SIG-M5 treated with dmso at 0.1 percent for 504 hours (cell line): ENCODE measurements around the gene ZFAND5.

ENCODE experiments used
- DNase-seq: peaks from one replicate; lab custom pipeline; 2025; ENCODE audit not compliant: unreplicated experiment; lab: John Stamatoyannopoulos, UW

ZFAND5 gene

GRCh38 chr9:72364679-72365524, at the start of gene ZFAND5:
ZFAND5 (minus strand) TSS chr9:72365208; CDS start chr9:72360778, 4,430 bp downstream.
- peak; percentile 95 for DNase-seq

GRCh38 chr9:72412483-72413040, 47.6 kb upstream of the ZFAND5 start:
- DNase-seq = no peak

- no peak for DNase-seq
Measured at GRCh38 chr9:72410214-72410613, 45.2 kb upstream of the ZFAND5 start.

GRCh38 chr9:72407114-72407513, 42.1 kb upstream of the ZFAND5 start:
- no peak for DNase-seq

- no peak for DNase-seq
Measured at GRCh38 chr9:72402744-72403143, 37.7 kb upstream of the ZFAND5 start.

GRCh38 chr9:72401396-72401795, 36.4 kb upstream of the ZFAND5 start:
- DNase-seq = no peak

- no peak for DNase-seq
Measured at GRCh38 chr9:72400866-72401265, 35.9 kb upstream of the ZFAND5 start.

- DNase-seq = no peak
Measured at GRCh38 chr9:72399391-72399790, 34.4 kb upstream of the ZFAND5 start.

- DNase-seq = peak; percentile 75
Measured at GRCh38 chr9:72396247-72397091, 31.5 kb upstream of the ZFAND5 start.

GRCh38 chr9:72394066-72394465, 29.1 kb upstream of the ZFAND5 start:
- DNase-seq = peak; percentile 73

- no peak for DNase-seq
Measured at GRCh38 chr9:72390907-72391306, 25.9 kb upstream of the ZFAND5 start.

GRCh38 chr9:72386186-72386585, 21.2 kb upstream of the ZFAND5 start:
- DNase-seq = no peak

- DNase-seq = no peak
Measured at GRCh38 chr9:72384710-72385485, 19.9 kb upstream of the ZFAND5 start.

- DNase-seq = no peak
Measured at GRCh38 chr9:72383978-72384709, 19.1 kb upstream of the ZFAND5 start.

GRCh38 chr9:72382405-72382804, 17.4 kb upstream of the ZFAND5 start:
- DNase-seq = no peak

- DNase-seq = no peak
Measured at GRCh38 chr9:72377041-72377440, 12.0 kb upstream of the ZFAND5 start.

- DNase-seq = no peak
Measured at GRCh38 chr9:72371151-72371550, 6.1 kb upstream of the ZFAND5 start.

GRCh38 chr9:72365525-72366256, 683 bp upstream of the ZFAND5 start:
- peak; percentile 82 for DNase-seq

- peak; percentile 29 for DNase-seq
Measured at GRCh38 chr9:72363908-72364678, 915 bp downstream of the ZFAND5 start.
